AG20443 (cell line): Measurements from ENCODE around the gene NEUROD2.

ENCODE experiments used
- DNase-seq: peaks from one replicate; pipeline ENCODE4 v3.0.0; 2012; ENCODE audit warnings: low spot score, mixed read lengths

NEUROD2 gene

GRCh38 chr17:39607851-39608130 is at the start of gene NEUROD2:
TSS of gene NEUROD2 (minus strand) at chr17:39607920. CDS start at chr17:39606599, 1,321 bp downstream.
- DNase-seq: no peak

GRCh38 chr17:39655105-39655504 is 47.4 kb upstream of the NEUROD2 start:
- no peak for DNase-seq

GRCh38 chr17:39653662-39654331 is 46.1 kb upstream of the NEUROD2 start:
- DNase-seq: peak; percentile 88

- DNase-seq: no peak
These were observed 45.6 kb upstream of the NEUROD2 start for GRCh38 chr17:39653316-39653661.

- DNase-seq: no peak
These were observed 45.0 kb upstream of the NEUROD2 start for GRCh38 chr17:39652587-39653315.

GRCh38 chr17:39651923-39652586 is 44.3 kb upstream of the NEUROD2 start:
- no peak for DNase-seq

- DNase-seq: no peak
These were observed 42.4 kb upstream of the NEUROD2 start for GRCh38 chr17:39650121-39650579.

GRCh38 chr17:39648616-39649366 is 41.1 kb upstream of the NEUROD2 start:
- DNase-seq: no peak

- no peak for DNase-seq
These were observed 39.5 kb upstream of the NEUROD2 start for GRCh38 chr17:39647256-39647655.

GRCh38 chr17:39643271-39643670 is 35.6 kb upstream of the NEUROD2 start:
- DNase-seq: peak; percentile 61

- DNase-seq: no peak
These were observed 34.8 kb upstream of the NEUROD2 start for GRCh38 chr17:39642291-39643074.

- DNase-seq: no peak
These were observed 34.2 kb upstream of the NEUROD2 start for GRCh38 chr17:39641883-39642282.

- DNase-seq: no peak
These were observed 33.4 kb upstream of the NEUROD2 start for GRCh38 chr17:39641097-39641496.

- no peak for DNase-seq
These were observed 32.9 kb upstream of the NEUROD2 start for GRCh38 chr17:39640591-39641031.

GRCh38 chr17:39639566-39640458 is 32.1 kb upstream of the NEUROD2 start:
- no peak for DNase-seq

- DNase-seq: no peak
These were observed 31.3 kb upstream of the NEUROD2 start for GRCh38 chr17:39639043-39639442.

- no peak for DNase-seq
These were observed 30.6 kb upstream of the NEUROD2 start for GRCh38 chr17:39638317-39638716.

GRCh38 chr17:39636927-39637736 is 29.4 kb upstream of the NEUROD2 start, which contains the start of gene STARD3:
TSS of gene STARD3 (plus strand) at chr17:39637144. CDS start at chr17:39653532, 16,388 bp downstream.
- peak; percentile 98 for DNase-seq

- no peak for DNase-seq
These were observed 28.8 kb upstream of the NEUROD2 start for GRCh38 chr17:39636587-39636926.
